AG09319 (cell line): Measurements from ENCODE around the gene ZNF44.

Source experiments
- DNase-seq: peaks from one replicate; pipeline ENCODE4 v3.0.0-alpha.2; 2010; ENCODE audit warnings: low read depth; ENCODE audit errors: extremely low read depth
- TF ChIP-seq, protein P1 (sequence below): IDR thresholded peaks from 2 replicates; pipeline ENCODE4 v1.5.1; 2011; ENCODE audit warnings: low read depth, mild to moderate bottlenecking, inconsistent platforms, low read length, moderate library complexity

The ZNF44 gene

DNA sequence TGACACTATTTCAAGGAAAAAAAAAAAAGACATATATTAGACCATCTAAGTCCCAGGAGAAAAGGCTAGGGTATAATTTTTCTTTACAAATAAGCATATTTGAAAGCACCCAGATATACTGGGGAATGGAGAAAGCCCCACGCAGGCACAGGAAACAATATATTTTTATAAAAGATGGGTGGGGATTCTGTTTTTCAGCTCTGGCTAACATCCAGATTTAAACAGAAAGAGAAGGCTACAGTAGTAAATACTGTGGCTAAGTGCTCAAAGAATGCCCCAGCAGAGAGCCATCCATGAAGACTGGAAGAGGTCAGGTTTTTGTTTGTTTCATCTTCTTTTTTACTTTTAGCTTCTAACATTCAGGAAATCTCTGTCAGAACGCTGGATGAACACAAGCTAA is 16.0 kb downstream of the ZNF44 start:
- TF ChIP-seq, protein P1, sequence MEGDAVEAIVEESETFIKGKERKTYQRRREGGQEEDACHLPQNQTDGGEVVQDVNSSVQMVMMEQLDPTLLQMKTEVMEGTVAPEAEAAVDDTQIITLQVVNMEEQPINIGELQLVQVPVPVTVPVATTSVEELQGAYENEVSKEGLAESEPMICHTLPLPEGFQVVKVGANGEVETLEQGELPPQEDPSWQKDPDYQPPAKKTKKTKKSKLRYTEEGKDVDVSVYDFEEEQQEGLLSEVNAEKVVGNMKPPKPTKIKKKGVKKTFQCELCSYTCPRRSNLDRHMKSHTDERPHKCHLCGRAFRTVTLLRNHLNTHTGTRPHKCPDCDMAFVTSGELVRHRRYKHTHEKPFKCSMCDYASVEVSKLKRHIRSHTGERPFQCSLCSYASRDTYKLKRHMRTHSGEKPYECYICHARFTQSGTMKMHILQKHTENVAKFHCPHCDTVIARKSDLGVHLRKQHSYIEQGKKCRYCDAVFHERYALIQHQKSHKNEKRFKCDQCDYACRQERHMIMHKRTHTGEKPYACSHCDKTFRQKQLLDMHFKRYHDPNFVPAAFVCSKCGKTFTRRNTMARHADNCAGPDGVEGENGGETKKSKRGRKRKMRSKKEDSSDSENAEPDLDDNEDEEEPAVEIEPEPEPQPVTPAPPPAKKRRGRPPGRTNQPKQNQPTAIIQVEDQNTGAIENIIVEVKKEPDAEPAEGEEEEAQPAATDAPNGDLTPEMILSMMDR: no peak
- DNase-seq: no peak

DNA sequence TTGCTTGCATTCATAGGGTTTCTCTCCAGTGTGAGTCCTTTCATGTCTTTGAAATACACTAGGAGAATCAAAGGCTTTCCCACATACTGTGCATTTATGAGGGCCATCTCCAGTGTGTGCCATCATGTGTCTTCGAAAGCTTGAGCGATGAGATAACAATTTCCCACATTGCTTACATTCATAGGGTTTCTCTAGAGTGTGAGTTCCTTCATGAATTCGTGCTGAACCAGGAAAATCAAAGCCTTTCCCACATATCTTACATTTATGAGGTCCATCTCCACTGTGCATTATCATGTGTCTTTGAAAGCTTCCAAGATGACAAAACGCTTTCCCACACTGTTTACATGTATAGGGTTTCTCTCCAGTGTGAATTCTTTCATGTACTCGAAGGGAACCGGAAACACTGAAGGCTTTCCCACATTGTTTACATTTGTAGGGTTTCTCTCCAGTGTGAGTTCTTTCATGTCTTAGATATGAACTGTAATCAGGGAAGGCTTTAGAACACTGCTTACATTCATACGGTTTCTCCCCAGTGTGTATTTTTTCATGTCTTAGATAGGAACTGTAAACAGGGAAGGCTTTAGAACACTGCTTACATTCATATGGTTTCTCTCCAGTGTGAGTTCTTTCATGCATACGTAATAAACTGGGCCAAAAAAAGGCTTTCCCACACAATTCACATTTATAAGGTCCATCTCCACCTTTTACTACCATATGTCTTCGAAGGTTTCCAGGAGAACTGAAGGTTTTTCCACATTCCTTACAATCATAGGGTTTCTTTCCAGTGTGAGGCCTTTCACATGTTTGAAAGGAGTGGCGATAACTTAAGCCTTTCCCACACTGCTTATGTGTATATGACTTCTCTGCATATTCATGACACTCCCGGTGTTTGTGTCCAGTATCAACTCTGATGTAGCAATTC is 21.4 kb downstream of the ZNF44 start:
- no peak for DNase-seq
- TF ChIP-seq, protein P1: no peak

DNA sequence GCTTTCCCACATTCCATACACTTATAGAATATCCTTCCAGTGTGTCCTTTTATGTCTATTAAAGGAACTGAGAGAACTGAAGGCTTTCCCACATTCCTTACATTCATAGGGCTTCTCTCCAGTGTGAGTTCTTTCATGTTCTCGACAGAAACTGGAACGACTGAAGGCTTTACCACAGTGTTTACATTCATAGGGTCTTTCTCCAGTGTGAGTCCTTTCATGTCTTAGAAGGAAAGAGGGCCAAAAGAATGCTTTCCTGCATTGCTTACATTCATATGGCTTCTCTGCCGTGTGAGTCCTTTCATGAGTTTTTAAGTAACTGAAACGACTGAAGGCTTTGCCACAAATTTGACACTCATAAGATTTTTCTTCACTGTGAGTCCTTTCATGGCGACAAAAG is 22.3 kb downstream of the ZNF44 start:
- no peak for DNase-seq
- TF ChIP-seq, protein P1: no peak

DNA sequence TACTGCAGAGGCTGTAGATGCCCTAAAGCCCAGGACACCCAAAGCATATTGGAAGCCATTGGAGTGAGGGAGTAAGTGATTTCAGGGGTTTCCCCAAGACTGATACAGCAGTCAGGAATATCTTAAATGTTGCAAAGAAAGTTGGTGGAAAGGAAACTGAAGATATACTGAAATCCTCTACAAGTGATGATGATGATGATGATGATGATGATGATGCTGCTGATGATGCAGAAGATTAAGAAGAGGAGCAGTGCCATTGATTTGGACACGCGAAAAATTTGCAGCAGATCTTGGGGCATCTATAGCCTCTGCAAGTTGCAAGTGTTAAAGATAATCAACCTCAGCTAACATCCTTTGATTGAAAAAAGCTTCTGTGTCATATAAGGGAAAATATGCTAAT is 23.8 kb downstream of the ZNF44 start:
- TF ChIP-seq, protein P1: no peak
- DNase-seq: no peak

DNA sequence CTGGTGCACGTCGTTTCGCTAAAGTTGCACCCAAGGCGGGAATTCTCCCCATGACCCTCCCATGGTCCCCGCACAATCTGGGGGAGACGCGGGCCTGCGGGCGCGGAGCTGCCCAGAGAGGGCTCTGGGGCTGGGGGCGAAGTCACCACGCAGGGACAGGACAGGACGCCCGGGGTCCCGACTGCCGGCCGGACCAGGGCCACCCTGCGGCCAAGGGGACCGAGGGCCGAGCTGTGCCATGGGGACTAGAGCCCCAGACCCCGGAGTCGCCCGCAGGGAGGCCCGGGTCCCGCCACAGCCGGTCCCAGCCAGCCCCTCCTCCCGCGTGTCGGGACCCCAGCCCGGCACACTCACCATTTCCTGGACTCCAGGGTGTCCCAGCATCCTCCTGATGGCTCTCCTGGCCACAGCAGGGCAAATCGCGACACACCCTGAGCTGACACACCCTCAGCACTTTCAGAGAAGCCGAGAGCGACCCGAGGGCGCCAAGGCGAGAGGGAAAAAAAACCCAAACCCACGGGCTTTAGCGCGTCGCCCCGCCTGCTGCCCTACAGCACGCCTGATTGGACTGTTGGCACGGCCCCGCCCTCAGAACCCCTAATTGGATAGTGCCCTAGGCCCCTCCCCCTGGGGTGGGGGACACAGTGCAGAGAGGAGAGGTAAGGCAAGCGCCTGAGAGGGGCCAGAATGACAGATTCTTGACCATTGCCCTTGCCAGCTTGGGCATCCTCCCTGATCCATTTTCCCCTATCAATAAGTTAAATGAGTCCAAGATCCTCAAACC is 28.6 kb downstream of the ZNF44 start:
- DNase-seq: no peak
- TF ChIP-seq, protein P1: no peak

DNA sequence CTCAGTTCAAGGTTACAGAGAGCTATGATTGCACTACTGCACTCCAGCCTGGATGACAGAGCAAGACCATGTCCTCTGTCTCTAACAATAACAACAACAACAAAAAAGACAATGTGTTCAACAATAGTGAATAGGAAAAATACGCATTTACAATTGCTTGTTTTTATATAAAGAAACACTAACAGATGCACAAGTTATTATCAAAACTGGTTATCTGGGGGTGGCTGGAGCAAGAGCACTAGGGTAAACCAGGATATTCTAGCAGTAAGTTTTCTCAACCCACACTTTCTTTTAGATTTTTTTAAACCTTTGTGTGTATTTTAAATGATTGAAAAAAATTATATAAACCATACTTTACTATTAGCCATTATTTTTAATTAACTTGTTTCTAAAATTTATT is 33.1 kb downstream of the ZNF44 start:
- no peak for DNase-seq
- TF ChIP-seq, protein P1: no peak

DNA sequence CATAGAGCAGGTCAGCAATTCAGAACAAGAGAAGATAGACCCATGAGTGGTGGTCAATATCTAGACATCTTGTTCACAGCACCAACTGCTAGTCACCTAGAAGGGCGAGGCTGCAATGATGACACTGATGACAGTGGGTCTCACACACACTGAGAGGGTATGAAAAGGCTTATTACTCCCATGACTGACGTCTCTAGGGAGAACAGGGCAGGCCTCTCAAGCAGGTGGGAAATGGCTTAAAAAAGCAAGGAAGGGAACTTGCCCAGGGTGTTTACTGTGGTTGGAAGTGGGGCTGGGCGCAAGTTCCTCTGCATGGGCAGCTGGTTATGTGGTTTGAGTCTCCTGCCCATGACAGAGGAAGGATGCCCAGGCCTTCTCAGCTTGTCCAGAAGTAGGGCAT is 33.8 kb downstream of the ZNF44 start:
- TF ChIP-seq, protein P1: no peak
- no peak for DNase-seq
